ENCODE data around the gene ZNF786. TPM values are rescaled to one million over a fixed set of nuclear protein-coding genes. Genes with fewer than 3 reads are reported as not detected.

ZNF786 gene
- total and polyA plus RNA-seq, 4 donors = 2.0 to 5.9 (median 4.4) TPM

DNA sequence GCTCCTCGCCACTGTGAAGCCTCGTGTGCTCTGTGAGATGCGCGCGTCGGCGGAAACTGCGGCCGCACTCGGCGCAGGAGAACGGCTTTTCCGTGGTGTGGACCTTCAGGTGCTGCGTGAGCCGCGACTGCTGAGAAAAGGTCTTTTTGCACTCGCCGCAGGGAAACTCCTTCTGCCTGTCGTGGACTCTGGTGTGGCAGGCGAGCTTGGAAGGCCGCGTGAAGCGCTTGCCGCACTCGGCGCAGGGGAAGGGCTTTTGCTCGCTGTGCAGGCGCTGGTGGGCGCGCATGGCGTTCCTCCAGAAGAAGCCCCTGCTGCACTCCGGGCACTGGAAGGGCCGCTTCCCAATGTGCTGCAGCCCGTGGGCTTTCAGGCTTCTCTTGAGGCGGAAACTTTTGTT, 13.7 kb upstream of the ZNF786 start:
- no peaks in the 10 kb centered on the region for H3K9me3 ChIP-seq (ENCODE audit: control insufficient read depth in 4 of 4, insufficient read depth in 3 of 4, low read length in 3 of 4)
- H3K4me3 ChIP-seq = no peak overlapping the region
- H3K36me3 ChIP-seq (ENCODE audit: control insufficient read depth in 4 of 4, insufficient read depth in 4 of 4, low read length in 4 of 4) = peaks cover 0 to 11% (median 5%) of the 10 kb centered on the region in 4 donors
- H3K4me1 ChIP-seq (ENCODE audit: control insufficient read depth in 5 of 5, insufficient read depth in 5 of 5, low read length in 5 of 5) = no peaks in the 10 kb centered on the region
- 97% methylated on average over 32 to 35 of the region's 35 CpGs for WGBS, 2 donors
- no peak for ATAC-seq (ENCODE audit: insufficient read depth, low FRiP score)
- TF ChIP-seq, protein P1, sequence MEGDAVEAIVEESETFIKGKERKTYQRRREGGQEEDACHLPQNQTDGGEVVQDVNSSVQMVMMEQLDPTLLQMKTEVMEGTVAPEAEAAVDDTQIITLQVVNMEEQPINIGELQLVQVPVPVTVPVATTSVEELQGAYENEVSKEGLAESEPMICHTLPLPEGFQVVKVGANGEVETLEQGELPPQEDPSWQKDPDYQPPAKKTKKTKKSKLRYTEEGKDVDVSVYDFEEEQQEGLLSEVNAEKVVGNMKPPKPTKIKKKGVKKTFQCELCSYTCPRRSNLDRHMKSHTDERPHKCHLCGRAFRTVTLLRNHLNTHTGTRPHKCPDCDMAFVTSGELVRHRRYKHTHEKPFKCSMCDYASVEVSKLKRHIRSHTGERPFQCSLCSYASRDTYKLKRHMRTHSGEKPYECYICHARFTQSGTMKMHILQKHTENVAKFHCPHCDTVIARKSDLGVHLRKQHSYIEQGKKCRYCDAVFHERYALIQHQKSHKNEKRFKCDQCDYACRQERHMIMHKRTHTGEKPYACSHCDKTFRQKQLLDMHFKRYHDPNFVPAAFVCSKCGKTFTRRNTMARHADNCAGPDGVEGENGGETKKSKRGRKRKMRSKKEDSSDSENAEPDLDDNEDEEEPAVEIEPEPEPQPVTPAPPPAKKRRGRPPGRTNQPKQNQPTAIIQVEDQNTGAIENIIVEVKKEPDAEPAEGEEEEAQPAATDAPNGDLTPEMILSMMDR (IDR thresholded peaks at IDR 0.05; ENCODE audit: control extremely low read depth, extremely low read depth) = no peak
- no peak overlapping the region for H3K9ac ChIP-seq (ENCODE audit: insufficient read depth in 1 of 2, low read length in 2 of 2)
- no peak overlapping the region for H3K27ac ChIP-seq (ENCODE audit: low read depth in 1 of 2, low read length in 1 of 2)
- no peak for DNase-seq
- no peaks in the 10 kb centered on the region for H3K27me3 ChIP-seq (ENCODE audit: control insufficient read depth in 3 of 3, insufficient read depth in 3 of 3, low read length in 2 of 3)

DNA sequence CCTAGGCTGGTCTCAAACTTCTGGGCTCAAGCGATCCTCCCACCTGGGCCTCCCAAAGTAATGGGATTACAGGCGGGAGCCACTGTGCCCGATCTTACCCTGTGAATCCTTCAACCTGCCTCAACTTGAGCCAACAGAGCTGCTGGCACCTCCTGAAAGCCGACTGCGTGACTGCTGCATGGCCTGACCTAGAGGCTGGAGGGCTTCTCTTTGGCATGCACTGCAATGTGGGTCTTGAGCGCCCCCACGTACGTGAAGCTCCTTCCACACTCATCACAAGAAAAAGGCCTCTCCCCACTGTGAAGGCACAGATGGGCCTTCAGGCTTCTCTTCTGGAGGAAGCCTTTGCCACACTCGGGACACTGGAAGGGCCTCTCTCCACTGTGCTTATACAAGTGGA, 12.9 kb upstream of the ZNF786 start:
- Histone ChIP-seq H3K9me3 (ENCODE audit: control insufficient read depth in 4 of 4, insufficient read depth in 3 of 4, low read length in 3 of 4) (no peaks in the 10 kb centered on the region), H3K9ac (ENCODE audit: insufficient read depth in 1 of 2, low read length in 2 of 2) (no peak overlapping the region), H3K4me1 (ENCODE audit: control insufficient read depth in 5 of 5, insufficient read depth in 5 of 5, low read length in 5 of 5) (no peaks in the 10 kb centered on the region), H3K4me3 (no peak overlapping the region), H3K36me3 (ENCODE audit: control insufficient read depth in 4 of 4, insufficient read depth in 4 of 4, low read length in 4 of 4) (peaks cover 0 to 11% (median 5%) of the 10 kb centered on the region in 4 donors), H3K27me3 (ENCODE audit: control insufficient read depth in 3 of 3, insufficient read depth in 3 of 3, low read length in 2 of 3) (no peaks in the 10 kb centered on the region), H3K27ac (ENCODE audit: low read depth in 1 of 2, low read length in 1 of 2) (no peak overlapping the region)
- TF ChIP-seq, protein P1 (IDR thresholded peaks at IDR 0.05; ENCODE audit: control extremely low read depth, extremely low read depth) = no peak
- no peak for DNase-seq
- ATAC-seq (ENCODE audit: insufficient read depth, low FRiP score) = no peak
- WGBS, 2 donors = 92 to 97% methylated on average over 9 of the region's 9 CpGs

DNA sequence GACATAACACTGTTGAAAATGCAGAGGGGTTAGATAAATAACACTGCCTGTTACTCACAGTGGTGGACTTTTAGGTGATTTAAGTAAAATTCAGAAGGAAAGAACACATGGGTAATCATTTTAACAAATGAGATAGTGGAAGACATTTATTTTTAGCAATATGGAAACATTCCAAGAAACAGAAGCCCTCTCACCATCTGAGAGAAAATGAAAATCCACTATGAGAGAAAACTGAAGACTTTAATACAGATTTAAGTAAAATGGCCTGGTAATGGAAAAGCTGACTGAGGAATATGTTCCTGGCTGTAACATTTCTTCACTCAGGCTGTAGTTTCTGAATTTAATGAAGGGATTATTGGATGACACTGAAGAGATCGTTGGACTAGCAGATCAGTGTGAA, 12.1 kb upstream of the ZNF786 start:
- H3K27me3 ChIP-seq (ENCODE audit: control insufficient read depth in 3 of 3, insufficient read depth in 3 of 3, low read length in 2 of 3) = no peaks in the 10 kb centered on the region
- TF ChIP-seq, protein P1 (IDR thresholded peaks at IDR 0.05; ENCODE audit: control extremely low read depth, extremely low read depth) = no peak
- H3K4me1 ChIP-seq (ENCODE audit: control insufficient read depth in 5 of 5, insufficient read depth in 5 of 5, low read length in 5 of 5) = no peaks in the 10 kb centered on the region
- WGBS, 2 donors = 71 to 89% methylated on average over 1 of the region's 1 CpG
- no peaks in the 10 kb centered on the region for H3K9me3 ChIP-seq (ENCODE audit: control insufficient read depth in 4 of 4, insufficient read depth in 3 of 4, low read length in 3 of 4)
- DNase-seq = no peak
- no peak overlapping the region for H3K27ac ChIP-seq (ENCODE audit: low read depth in 1 of 2, low read length in 1 of 2)
- peaks cover 0 to 11% (median 5%) of the 10 kb centered on the region in 4 donors for H3K36me3 ChIP-seq (ENCODE audit: control insufficient read depth in 4 of 4, insufficient read depth in 4 of 4, low read length in 4 of 4)
- ATAC-seq (ENCODE audit: insufficient read depth, low FRiP score) = no peak
- H3K4me3 ChIP-seq = no peak overlapping the region
- H3K9ac ChIP-seq (ENCODE audit: insufficient read depth in 1 of 2, low read length in 2 of 2) = no peak overlapping the region

DNA sequence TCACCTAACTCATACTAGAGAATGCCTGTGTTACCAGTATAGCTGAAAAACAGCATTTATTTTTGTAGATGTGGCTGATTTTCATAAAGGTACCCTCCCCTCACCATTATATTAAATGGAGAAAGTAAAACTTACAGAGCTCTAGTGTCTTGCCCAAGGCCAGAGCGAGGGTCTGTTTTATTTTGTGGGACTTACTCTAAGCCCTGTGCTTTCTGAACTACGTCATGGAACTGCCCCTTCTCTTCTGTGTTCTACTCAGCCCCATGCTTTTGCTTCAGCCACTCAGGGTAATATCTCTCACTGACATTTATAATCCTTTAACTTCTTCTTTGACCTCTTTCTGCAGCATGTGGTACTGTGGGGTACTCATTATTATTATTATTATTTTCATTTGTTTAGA, 10.3 kb upstream of the ZNF786 start:
- no peak overlapping the region for H3K27ac ChIP-seq (ENCODE audit: low read depth in 1 of 2, low read length in 1 of 2)
- H3K27me3 ChIP-seq (ENCODE audit: control insufficient read depth in 3 of 3, insufficient read depth in 3 of 3, low read length in 2 of 3) = no peaks in the 10 kb centered on the region
- ATAC-seq (ENCODE audit: insufficient read depth, low FRiP score) = no peak
- peaks cover 0 to 11% (median 5%) of the 10 kb centered on the region in 4 donors for H3K36me3 ChIP-seq (ENCODE audit: control insufficient read depth in 4 of 4, insufficient read depth in 4 of 4, low read length in 4 of 4)
- no peak overlapping the region for H3K4me3 ChIP-seq
- WGBS, 2 donors = 94 to 97% methylated on average over 2 of the region's 2 CpGs
- DNase-seq = no peak
- no peak overlapping the region for H3K9ac ChIP-seq (ENCODE audit: insufficient read depth in 1 of 2, low read length in 2 of 2)
- H3K9me3 ChIP-seq (ENCODE audit: control insufficient read depth in 4 of 4, insufficient read depth in 3 of 4, low read length in 3 of 4) = no peaks in the 10 kb centered on the region
- H3K4me1 ChIP-seq (ENCODE audit: control insufficient read depth in 5 of 5, insufficient read depth in 5 of 5, low read length in 5 of 5) = no peaks in the 10 kb centered on the region
- TF ChIP-seq, protein P1 (IDR thresholded peaks at IDR 0.05; ENCODE audit: control extremely low read depth, extremely low read depth) = no peak

All from lung (tissue), 12 donors.